ENCODE data around the gene NR1I3. TPM values are rescaled to one million over a fixed set of nuclear protein-coding genes. Genes with fewer than 3 reads are reported as not detected.

The NR1I3 gene
- total and polyA plus RNA-seq, 2 of the 13 experiments (the other 11 are each of a cell fraction or from before 2014, with no cell fraction given): 0.62 to 0.95 TPM

- peak; percentile 56 for TF ChIP-seq PRPF4 (IDR thresholded peaks at IDR 0.05; ENCODE audit: low read depth, low read length, poor library complexity, severe bottlenecking)
- peak; percentile 78; the same call in 1 of the 2 replicates for TF ChIP-seq ZNF232 (CRISPR knock-in tag; IDR thresholded peaks at IDR 0.05; ENCODE audit: borderline replicate concordance)
- peak; percentile 99 for TF ChIP-seq PAXIP1 (CRISPR knock-in tag; conservative IDR thresholded peaks at IDR 0.05)
- peak; percentile 91 for TF ChIP-seq ISL2 (CRISPR knock-in tag; IDR thresholded peaks at IDR 0.05)
- TF ChIP-seq STAT6 (CRISPR knock-in tag; IDR thresholded peaks at IDR 0.05; ENCODE audit: borderline replicate concordance): no peak; the same call in 1 of the 2 replicates
- TF ChIP-seq HINFP (CRISPR knock-in tag; IDR thresholded peaks at IDR 0.05; ENCODE audit: low read depth): 0 out of 2 replicates have a peak, but pooled peaks have one; percentile 9
- peak; percentile 97 for TF ChIP-seq MED8 (CRISPR knock-in tag; IDR thresholded peaks at IDR 0.05; ENCODE audit: insufficient replicate concordance)
- TF ChIP-seq ZNF382 (CRISPR knock-in tag; IDR thresholded peaks at IDR 0.05; ENCODE audit: borderline replicate concordance): no peak
- TF ChIP-seq THAP11 (CRISPR knock-in tag; IDR thresholded peaks at IDR 0.05): peak; percentile 65; the same call in 1 of the 2 replicates
- no peak for TF ChIP-seq PLRG1 (conservative IDR thresholded peaks at IDR 0.05)
- no peak for TF ChIP-seq ZNF138 (CRISPR knock-in tag; IDR thresholded peaks at IDR 0.05; ENCODE audit: low read depth)
- peak; percentile 82 for TF ChIP-seq ARID5B (CRISPR knock-in tag; IDR thresholded peaks at IDR 0.05)
- TF ChIP-seq MXD4 (CRISPR knock-in tag; IDR thresholded peaks at IDR 0.05): 0 out of 2 replicates have a peak, but pooled peaks have one; percentile 28
Measured at GRCh38 chr1:161223805-161224694, 14.0 kb downstream of the NR1I3 start (continued).
